GM12878 (cell line): ENCODE results near the gene PIEZO2. TPM values are rescaled to one million over a fixed set of nuclear protein-coding genes. Genes with fewer than 3 reads are reported as not detected.

Source experiments
- ATAC-seq: fragments of 200-7000 bp; cut with Tn5 transposase; 3 replicates; pipeline ENCODE4 v1.9.1; 2020; ENCODE audit warnings: mild to moderate bottlenecking, moderate library complexity
- BruUV-seq: library from RNA; stranded (reverse); fragments of 400-500 nt; replicated peaks from 2 replicates; lab custom pipeline; 2021; lab: Mats Ljungman, UMichigan
- CTCF ChIA-PET: fragments of 300-600 bp; sonication (Branson Sonifier 250); formaldehyde crosslinking; extraction: SDS; loops from one replicate; lab custom pipeline; 2021; ENCODE audit warnings: inconsistent platforms; lab: Yijun Ruan, JAX
- POLR2A ChIA-PET: fragments of 350-600 bp; formaldehyde crosslinking; extraction: SDS; loops from one replicate; lab custom pipeline; 2021; ENCODE audit warnings: inconsistent platforms; lab: Charles Lee
- RAD21 ChIA-PET: fragments of 300-600 bp; sonication (Branson Sonifier 250); formaldehyde crosslinking; loops from one replicate; lab custom pipeline; 2023; ENCODE audit warnings: antibody characterized with exemption; ENCODE audit not compliant: unreplicated experiment; lab: Charles Lee
- SMC1A ChIA-PET: fragments of 300-600 bp; sonication (Branson Sonifier 250); formaldehyde crosslinking; loops from one replicate; lab custom pipeline; 2023; ENCODE audit not compliant: unreplicated experiment, uncharacterized antibody; lab: Charles Lee
- DNase-seq: peaks from one replicate; pipeline ENCODE4 v3.0.0-alpha.2; 2011; ENCODE audit warnings: low read depth, low spot score
- FAIRE-seq: peaks from 3 replicates; lab custom pipeline; 2011; peaks lifted over from hg19 to GRCh38; lab: Jason Lieb, UNC
- H2AFZ ChIP-seq: 2 replicates; pipeline ENCODE4 v1.6.0; 2011; ENCODE audit warnings: low read depth, low read length, control low read depth; ENCODE audit not compliant: control insufficient read depth
- H3K27ac ChIP-seq: 2 replicates; pipeline ENCODE4 v1.5.1; 2011; ENCODE audit warnings: control low read depth; ENCODE audit not compliant: control insufficient read depth, insufficient read depth
- H3K27me3 ChIP-seq, 2 experiments: replicated peaks in 1 of 2; 2 replicates each; pipeline versions ENCODE4 v1.6.0 to v1.6.1; 2011; ENCODE audit warnings: low read length in 1 of 2; ENCODE audit not compliant: control insufficient read depth in 2 of 2, insufficient read depth in 2 of 2
- H3K36me3 ChIP-seq, 2 experiments: 2 replicates each; pipeline ENCODE4 v1.5.1; 2011; ENCODE audit warnings: low read length in 1 of 2; ENCODE audit not compliant: control insufficient read depth in 2 of 2, insufficient read depth in 2 of 2
- H3K4me1 ChIP-seq: 2 replicates; pipeline ENCODE4 v1.6.1; 2011; ENCODE audit warnings: mild to moderate bottlenecking, low read length, moderate library complexity, mixed read lengths; ENCODE audit not compliant: control insufficient read depth, insufficient read depth
- H3K4me2 ChIP-seq: 2 replicates; pipeline ENCODE4 v1.6.0; 2011; ENCODE audit warnings: control low read depth; ENCODE audit not compliant: control insufficient read depth, insufficient read depth
- H3K4me3 ChIP-seq: fragments of 200-600 bp; sonication (generic); 2 replicates; pipeline ENCODE4 v1.5.1; 2016
- H3K79me2 ChIP-seq: 2 replicates; pipeline ENCODE4 v1.6.0; 2011; ENCODE audit warnings: low read length; ENCODE audit not compliant: control insufficient read depth, insufficient read depth
- H3K9ac ChIP-seq: 2 replicates; pipeline ENCODE4 v1.8.0; 2011; ENCODE audit warnings: low read length, control low read depth, mixed read lengths; ENCODE audit not compliant: control insufficient read depth, insufficient read depth
- H3K9me3 ChIP-seq: replicated peaks from 3 replicates; pipeline ENCODE4 v1.5.1; 2011; ENCODE audit warnings: mild to moderate bottlenecking, low read length; ENCODE audit not compliant: control insufficient read depth, insufficient read depth
- H4K20me1 ChIP-seq: 2 replicates; pipeline ENCODE4 v1.6.0; 2011; ENCODE audit not compliant: control insufficient read depth, insufficient read depth
- BHLHE40 ChIP-seq, 2 experiments: fragments of 450-650 bp in 1 of 2; IDR thresholded peaks; 2 replicates each; pipeline ENCODE4 v1.6.1; 2011 to 2017; ENCODE audit warnings: low read depth in 2 of 2, borderline replicate concordance in 1 of 2, improper control_type of control experiment in 1 of 2, low read length in 1 of 2, mild to moderate bottlenecking in 1 of 2
- CBX5 ChIP-seq: sonication (generic); IDR thresholded peaks from 2 replicates; pipeline ENCODE4 v1.6.1; 2016; ENCODE audit warnings: low read depth, moderate library complexity, mild to moderate bottlenecking, inconsistent platforms
- CREM ChIP-seq: IDR thresholded peaks from 2 replicates; pipeline ENCODE4 v1.6.1; 2014; ENCODE audit warnings: antibody characterized with exemption, low read depth
- DPF2 ChIP-seq: fragments of 450-650 bp; IDR thresholded peaks from 2 replicates; pipeline ENCODE4 v1.6.1; 2017; ENCODE audit warnings: mild to moderate bottlenecking
- EP300 ChIP-seq, 2 experiments: fragments of 150-350 bp in 1 of 2; IDR thresholded peaks; 2 replicates each; pipeline ENCODE4 v1.6.1; 2011 to 2012; ENCODE audit warnings: low read depth in 2 of 2, low read length in 2 of 2, borderline replicate concordance in 1 of 2, improper control_type of control experiment in 1 of 2, inconsistent platforms in 1 of 2; ENCODE audit not compliant: control insufficient read depth in 1 of 2
- KDM1A ChIP-seq: fragments of 200-600 bp; sonication (generic); IDR thresholded peaks from 2 replicates; pipeline ENCODE4 v1.6.1; 2016; ENCODE audit warnings: borderline replicate concordance
- MTA2 ChIP-seq: fragments of 450-650 bp; IDR thresholded peaks from 2 replicates; pipeline ENCODE4 v1.6.1; 2016; ENCODE audit warnings: low read depth, mild to moderate bottlenecking, moderate library complexity
- NFIC ChIP-seq: IDR thresholded peaks from 2 replicates; pipeline ENCODE4 v1.6.1; 2012; ENCODE audit warnings: low read depth, mild to moderate bottlenecking, inconsistent platforms, low read length, moderate library complexity
- NFYA ChIP-seq: IDR thresholded peaks from 2 replicates; pipeline ENCODE4 v1.6.1; 2011; ENCODE audit warnings: low read depth, mild to moderate bottlenecking, low read length, improper control_type of control experiment, borderline replicate concordance
- NR2F1 ChIP-seq: fragments of 450-650 bp; conservative IDR thresholded peaks from 2 replicates; pipeline ENCODE4 v1.6.1; 2017; ENCODE audit warnings: mild to moderate bottlenecking
- POLR2A ChIP-seq: IDR thresholded peaks from 2 replicates; pipeline ENCODE4 v1.6.1; 2011; ENCODE audit warnings: low read depth, mild to moderate bottlenecking, low read length
- POLR2AphosphoS5 ChIP-seq: IDR thresholded peaks from 2 replicates; pipeline ENCODE4 v1.6.1; 2011; ENCODE audit warnings: mild to moderate bottlenecking, low read length, inconsistent platforms
- POU2F2 ChIP-seq: IDR thresholded peaks from 3 replicates; pipeline ENCODE4 v1.6.1; 2011; ENCODE audit warnings: low read depth, mild to moderate bottlenecking, low read length, borderline replicate concordance
- RELA ChIP-seq: fragments of 450-650 bp; IDR thresholded peaks from 2 replicates; pipeline ENCODE4 v1.8.0; 2014; ENCODE audit warnings: borderline replicate concordance; ENCODE audit not compliant: partially characterized antibody
- SREBF2 ChIP-seq: IDR thresholded peaks from 2 replicates; pipeline ENCODE4 v1.6.1; 2012; ENCODE audit warnings: mild to moderate bottlenecking, low read length
- TCF12 ChIP-seq: IDR thresholded peaks from 2 replicates; pipeline ENCODE4 v1.6.1; 2011; ENCODE audit warnings: low read depth, mild to moderate bottlenecking, low read length
- TCF3 ChIP-seq: IDR thresholded peaks from 2 replicates; pipeline ENCODE4 v1.6.1; 2012; ENCODE audit warnings: low read depth, mild to moderate bottlenecking, low read length, borderline replicate concordance; ENCODE audit not compliant: insufficient read depth
- WRNIP1 ChIP-seq: IDR thresholded peaks from 2 replicates; pipeline ENCODE4 v1.6.1; 2011; ENCODE audit warnings: low read depth, low read length, improper control_type of control experiment, borderline replicate concordance
- ZNF384 ChIP-seq: IDR thresholded peaks from 2 replicates; pipeline ENCODE4 v1.6.1; 2012; ENCODE audit warnings: low read depth, mild to moderate bottlenecking, low read length, improper control_type of control experiment, borderline replicate concordance
- WGBS: methylation state at CpG from one replicate; pipeline ENCODE4 v1.1.6; 2016; ENCODE audit warnings: low lambda C conversion rate; ENCODE audit not compliant: insufficient replicate concordance, insufficient coverage; ENCODE audit errors: missing lambda C conversion rate; 5-methylcytosine and 5-hydroxymethylcytosine counted together
- in situ Hi-C: fragments of 300-500 bp; cut with MboI; formaldehyde crosslinking; loops from 9 replicates; pipeline ENCODE4 v1.14.3; 2018; ENCODE audit warnings: mixed read lengths
- intact Hi-C: fragments of 100-400 bp; cut with micrococcal nuclease; formaldehyde crosslinking; loops from one replicate; pipeline ENCODE4 v1.14.2; 2022; ENCODE audit not compliant: unreplicated experiment
- polyA plus RNA-seq, 11 experiments: library from polyadenylated mRNA; depleted of rRNA in 4 of 11; unstranded in 6 of 11; stranded (reverse) in 5 of 11; fragments of >200 nt; fragmentation: Nextera tagmentation in 4 of 11; fragmentation: Illumina TruSeq in 1 of 11; extraction: Ambion mirVana in 4 of 11; extraction: Trizol in 1 of 11; gene quantifications; 1 replicate in 1 of 11; 2 replicates in 10 of 11; pipeline versions ENCODE4 v1.2.1 to v1.2.3, GENCODE V29; 2011 to 2016; ENCODE audit warnings: inconsistent platforms in 2 of 11, missing spikeins in 2 of 11, low read depth in 1 of 11
- total RNA-seq, 4 experiments: library from RNA; depleted of rRNA in 3 of 4; stranded (reverse); fragments of >200 nt in 3 of 4; fragmentation: Illumina TruSeq in 1 of 4; extraction: Trizol in 1 of 4; gene quantifications; 2 replicates each; pipeline versions ENCODE4 v1.2.1 to v1.2.3, GENCODE V29; 2013 to 2021
- TF ChIP-seq, protein P1 (sequence below): IDR thresholded peaks from 2 replicates; pipeline ENCODE4 v1.6.1; 2011; ENCODE audit warnings: borderline replicate concordance, low read depth, mild to moderate bottlenecking, moderate library complexity, low read length; ENCODE audit not compliant: insufficient read depth, poor library complexity, severe bottlenecking
- TF ChIP-seq, protein P2 (sequence below): IDR thresholded peaks from 2 replicates; pipeline ENCODE4 v1.6.1; 2011; ENCODE audit warnings: mild to moderate bottlenecking, low read depth, low read length, moderate library complexity; ENCODE audit not compliant: insufficient replicate concordance

Gene PIEZO2
- total and polyA plus RNA-seq, 10 of the 15 experiments (the other 5 are each of a cell fraction or from before 2014, with no cell fraction given) = 6.7 to 42.3 (median 27.4) TPM

DNA sequence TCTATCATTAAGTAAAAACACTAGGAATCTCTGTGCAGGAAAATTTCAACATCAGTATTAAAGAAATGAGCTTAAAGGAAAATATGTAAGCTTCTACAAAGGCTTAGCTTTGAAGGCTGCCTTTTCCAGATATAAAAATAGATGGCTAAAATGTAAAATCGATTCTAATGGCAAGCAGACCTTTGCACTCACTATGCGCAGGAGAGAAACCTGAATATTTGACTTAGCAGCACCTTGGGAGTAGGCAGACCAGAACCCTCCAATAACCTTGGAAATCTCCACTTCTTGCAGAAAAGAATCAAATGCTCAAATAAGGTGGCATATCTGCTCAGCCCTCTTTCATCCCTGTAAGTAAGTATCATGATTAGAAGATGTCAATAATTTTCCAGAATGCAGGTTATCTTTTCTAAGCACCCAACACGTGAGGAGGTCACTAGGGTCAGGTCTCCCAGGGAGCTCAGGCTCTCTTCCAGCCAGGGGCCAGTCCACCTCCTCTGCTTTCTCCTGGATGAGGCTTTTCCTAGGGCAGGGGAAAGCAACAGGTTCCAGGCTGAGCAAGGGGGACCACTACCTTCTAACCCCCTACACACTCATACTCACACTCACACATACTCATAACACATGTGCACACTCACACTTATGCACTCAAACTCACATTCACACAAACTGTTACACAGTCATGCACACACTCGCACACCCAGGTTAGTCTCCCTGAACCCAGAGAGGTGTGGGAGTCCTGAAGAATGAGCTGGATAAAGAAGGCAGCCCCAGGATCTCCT, 3.8 kb downstream of the PIEZO2 start:
- in situ Hi-C loops (loop anchor here (5.0 kb wide), 1 partner anchor 193 kb away; no protein-coding TSS in a partner anchor), intact Hi-C loops (no loop called here)
- WGBS = 52% methylated on average over 4 of the region's 4 CpGs
- no TSS peak for BruUV-seq
- Histone ChIP-seq H3K79me2 (peaks cover 92% of the 10 kb centered on the region), H3K4me3 (peak overlapping the region; percentile 95), H3K27ac (peak overlapping the region; percentile 24; the same call in 1 of the 2 replicates), H3K9me3 (no peaks in the 10 kb centered on the region; the same call in 2 of the 3 replicates), H3K4me2 (peak overlapping the region; percentile 93), H3K9ac (peak overlapping the region; percentile 84), H2AFZ (no peak overlapping the region), H4K20me1 (no peaks in the 10 kb centered on the region; the same call in 1 of the 2 replicates), H3K4me1 (peaks cover 8% of the 10 kb centered on the region), H3K27me3 (no peaks in the 10 kb centered on the region), H3K36me3 (peaks cover 1 to 11% of the 10 kb centered on the region in 2 experiments; a peak in 3 of 4 replicates)
- POLR2A ChIA-PET = interaction anchor here (0.6 to 2.3 kb wide), 10 partner anchors 9 to 657 kb away, joined by 3 to 9 read pairs (median 4); no protein-coding TSS in a partner anchor
- ATAC-seq (no peak), DNase-seq (no peak), FAIRE-seq (no peak)
- SMC1A ChIA-PET = interaction anchor here (0.8 to 6.7 kb wide), 25 partner anchors 8 to 358 kb away, joined by 3 to 75 read pairs (median 5); no protein-coding TSS in a partner anchor
- CTCF ChIA-PET = interaction anchor here (0.6 to 4.0 kb wide), 12 partner anchors 9 to 586 kb away, joined by 3 to 36 read pairs (median 8); no protein-coding TSS in a partner anchor
- RAD21 ChIA-PET = interaction anchor here (0.8 to 4.4 kb wide), 20 partner anchors 9 to 359 kb away, joined by 3 to 64 read pairs (median 6); no protein-coding TSS in a partner anchor
- TF ChIP-seq SREBF2 (no peak), POU2F2 (no peak), DPF2 (no peak), MTA2 (no peak), KDM1A (no peak), CBX5 (no peak), WRNIP1 (no peak), NFIC (no peak), TCF12 (no peak), POLR2A (0 out of 2 replicates have a peak, but pooled peaks have one; percentile 42), ZNF384 (no peak), NR2F1 (peak; percentile 74), CREM (no peak), POLR2AphosphoS5 (peak; percentile 57; the same call in 1 of the 2 replicates), BHLHE40 (IDR thresholded peaks at IDR 0.05; ENCODE audit: borderline replicate concordance in 1 of 2, low read depth in 2 of 2, low read length in 1 of 2) (peak in 1 of 2 experiments; percentile 60; a peak in 2 of 4 replicates), NFYA (no peak), RELA (no peak), EP300 (IDR thresholded peaks at IDR 0.05; ENCODE audit: borderline replicate concordance in 1 of 2, control insufficient read depth in 1 of 2, low read depth in 2 of 2, low read length in 2 of 2) (no peak), TCF3 (peak; percentile 42; the same call in 1 of the 2 replicates)
- TF ChIP-seq, protein P1, sequence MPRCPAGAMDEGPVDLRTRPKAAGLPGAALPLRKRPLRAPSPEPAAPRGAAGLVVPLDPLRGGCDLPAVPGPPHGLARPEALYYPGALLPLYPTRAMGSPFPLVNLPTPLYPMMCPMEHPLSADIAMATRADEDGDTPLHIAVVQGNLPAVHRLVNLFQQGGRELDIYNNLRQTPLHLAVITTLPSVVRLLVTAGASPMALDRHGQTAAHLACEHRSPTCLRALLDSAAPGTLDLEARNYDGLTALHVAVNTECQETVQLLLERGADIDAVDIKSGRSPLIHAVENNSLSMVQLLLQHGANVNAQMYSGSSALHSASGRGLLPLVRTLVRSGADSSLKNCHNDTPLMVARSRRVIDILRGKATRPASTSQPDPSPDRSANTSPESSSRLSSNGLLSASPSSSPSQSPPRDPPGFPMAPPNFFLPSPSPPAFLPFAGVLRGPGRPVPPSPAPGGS = peak; percentile 97
- TF ChIP-seq, protein P2, sequence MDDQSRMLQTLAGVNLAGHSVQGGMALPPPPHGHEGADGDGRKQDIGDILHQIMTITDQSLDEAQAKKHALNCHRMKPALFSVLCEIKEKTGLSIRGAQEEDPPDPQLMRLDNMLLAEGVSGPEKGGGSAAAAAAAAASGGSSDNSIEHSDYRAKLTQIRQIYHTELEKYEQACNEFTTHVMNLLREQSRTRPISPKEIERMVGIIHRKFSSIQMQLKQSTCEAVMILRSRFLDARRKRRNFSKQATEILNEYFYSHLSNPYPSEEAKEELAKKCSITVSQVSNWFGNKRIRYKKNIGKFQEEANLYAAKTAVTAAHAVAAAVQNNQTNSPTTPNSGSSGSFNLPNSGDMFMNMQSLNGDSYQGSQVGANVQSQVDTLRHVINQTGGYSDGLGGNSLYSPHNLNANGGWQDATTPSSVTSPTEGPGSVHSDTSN = peak; percentile 56
